Thyroid gland (tissue), 4 donors: ENCODE measurements around the gene IRF5. TPM values are rescaled to one million over a fixed set of nuclear protein-coding genes. Genes with fewer than 3 reads are reported as not detected.

Experiments
- DNase-seq, 2 donors: peaks; one replicate each; pipeline ENCODE4 v3.0.0-alpha.2; 2019
- H3K27ac ChIP-seq, 3 donors: fragments of 200-600 bp; sonication (generic); 1 replicate in 2 of 3; 2 replicates in 1 of 3; pipeline ENCODE4 v1.5.1; 2016 to 2019; ENCODE audit warnings: mild to moderate bottlenecking in 1 of 3, moderate library complexity in 1 of 3
- H3K27me3 ChIP-seq: fragments of 200-600 bp; sonication (generic); one replicate; pipeline ENCODE4 v1.5.1; 2019
- H3K36me3 ChIP-seq, 2 donors: fragments of 200-600 bp; sonication (generic); one replicate each; pipeline ENCODE4 v1.5.1; 2016 to 2019
- H3K4me1 ChIP-seq, 2 donors: fragments of 200-600 bp; sonication (generic); one replicate each; pipeline ENCODE4 v1.5.1; 2017 to 2019
- H3K4me3 ChIP-seq, 3 donors: fragments of 200-600 bp; sonication (generic); replicated peaks in 1 of 3; 1 replicate in 2 of 3; 2 replicates in 1 of 3; pipeline ENCODE4 v1.5.1; 2016; ENCODE audit warnings: mild to moderate bottlenecking in 1 of 3
- H3K9me3 ChIP-seq: fragments of 200-600 bp; sonication (generic); one replicate; pipeline ENCODE4 v1.5.1; 2017
- CTCF ChIP-seq, 6 experiments: fragments of 200-600 bp in 3 of 6; fragments of 450-650 bp in 3 of 6; sonication (generic) in 3 of 6; IDR thresholded peaks; one replicate each; pipeline ENCODE4 v1.5.1; 2016 to 2019; ENCODE audit warnings: antibody characterized with exemption in 6 of 6, mild to moderate bottlenecking in 2 of 6, inconsistent platforms in 1 of 6, moderate library complexity in 1 of 6
- POLR2A ChIP-seq, 2 donors: fragments of 450-650 bp; IDR thresholded peaks; one replicate each; pipeline ENCODE4 v1.6.1; 2017; ENCODE audit warnings: antibody characterized with exemption in 2 of 2, mild to moderate bottlenecking in 2 of 2, moderate library complexity in 1 of 2
- WGBS, 2 donors: methylation state at CpG; one replicate each; pipeline ENCODE4 v1.1.5; 2017; 5-methylcytosine and 5-hydroxymethylcytosine counted together
- intact Hi-C: fragments of 100-400 bp; cut with DNase I; formaldehyde crosslinking; loops from one replicate; pipeline ENCODE4 v1.15.1; 2023
- total RNA-seq, 4 donors: library from RNA; depleted of rRNA; stranded (reverse); fragments of >200 nt; gene quantifications; one replicate each; pipeline ENCODE4 v1.2.3, GENCODE V29; 2016

Gene IRF5
- total RNA-seq, 4 donors from 2014 or later = 3.7 to 6.0 (median 4.9) TPM

- Histone ChIP-seq H3K4me1 (no peaks in the 10 kb centered on the region), H3K9me3 (no peaks in the 10 kb centered on the region), H3K4me3 (no peak overlapping the region), H3K36me3 (no peaks in the 10 kb centered on the region), H3K27ac (no peak overlapping the region), H3K27me3 (no peaks in the 10 kb centered on the region)
- DNase-seq = no peak
- whole genome bisulfite sequencing, 2 donors = 84 to 87% methylated on average over 10 to 18 of the region's 22 CpGs
- no peak for TF ChIP-seq POLR2A (IDR thresholded peaks at IDR 0.05)
- TF ChIP-seq CTCF (IDR thresholded peaks at IDR 0.05) = no peak
- intact Hi-C loops = no loop called here
Measured at GRCh38 chr7:128946936-128947830, 9.5 kb downstream of the IRF5 start.

- TF ChIP-seq POLR2A (IDR thresholded peaks at IDR 0.05) (no peak), CTCF (IDR thresholded peaks at IDR 0.05) (no peak)
- no peaks in the 10 kb centered on the region for H3K4me1 ChIP-seq
- DNase-seq = no peak
- H3K27ac ChIP-seq = no peak overlapping the region
- no peaks in the 10 kb centered on the region for H3K27me3 ChIP-seq
- H3K9me3 ChIP-seq = no peaks in the 10 kb centered on the region
- intact Hi-C loops = no loop called here
- WGBS, 2 donors = 93 to 100% methylated on average over 4 to 7 of the region's 9 CpGs
- no peaks in the 10 kb centered on the region for H3K36me3 ChIP-seq
- H3K4me3 ChIP-seq = no peak overlapping the region
Measured at GRCh38 chr7:128947854-128948253, 10.1 kb downstream of the IRF5 start.

- Histone ChIP-seq H3K36me3 (peaks cover 0 to 4% of the 10 kb centered on the region in 2 donors), H3K4me3 (no peak overlapping the region), H3K27me3 (no peaks in the 10 kb centered on the region), H3K4me1 (no peaks in the 10 kb centered on the region), H3K9me3 (no peaks in the 10 kb centered on the region), H3K27ac (no peak overlapping the region)
- no peak for DNase-seq
- TF ChIP-seq CTCF (IDR thresholded peaks at IDR 0.05) (no peak), POLR2A (IDR thresholded peaks at IDR 0.05) (no peak)
- intact Hi-C loops = no loop called here
- 91 to 97% methylated on average over 6 to 11 of the region's 12 CpGs for WGBS, 2 donors
Measured at GRCh38 chr7:128948312-128948973, 10.7 kb downstream of the IRF5 start.

GRCh38 chr7:128948976-128949760 is 11.4 kb downstream of the IRF5 start:
- no peak for TF ChIP-seq CTCF (IDR thresholded peaks at IDR 0.05)
- TF ChIP-seq POLR2A (IDR thresholded peaks at IDR 0.05) = no peak
- Histone ChIP-seq H3K27ac (no peak overlapping the region), H3K9me3 (no peaks in the 10 kb centered on the region), H3K27me3 (no peaks in the 10 kb centered on the region), H3K4me1 (no peaks in the 10 kb centered on the region), H3K36me3 (peaks cover 0 to 11% of the 10 kb centered on the region in 2 donors), H3K4me3 (no peak overlapping the region)
- intact Hi-C loops = no loop called here
- no peak for DNase-seq
- 89 to 98% methylated on average over 2 to 4 of the region's 4 CpGs for WGBS, 2 donors
